Ovary (tissue), 1 donor: ENCODE results near the gene ANO1.

Experiments used
- EP300 ChIP-seq: sonication (generic); formaldehyde crosslinking; IDR thresholded peaks from one replicate; pipeline ENCODE4 v1.6.1; 2017; ENCODE audit warnings: antibody characterized with exemption
- POLR2A ChIP-seq: fragments of 450-650 bp; IDR thresholded peaks from one replicate; pipeline ENCODE4 v1.6.1; 2017; ENCODE audit warnings: antibody characterized with exemption, mild to moderate bottlenecking, moderate library complexity

GRCh38 chr11:70206982-70207376 lies 128.9 kb downstream of the ANO1 start:
- no peak for TF ChIP-seq POLR2A
- TF ChIP-seq EP300, result no peak
